HEK293 (cell line): ENCODE data around the gene ALAD.

ENCODE experiments used
- CTCF ChIA-PET: fragments of 350-600 bp; formaldehyde crosslinking; extraction: SDS; loops from one replicate; lab custom pipeline; 2021; ENCODE audit warnings: antibody characterized with exemption; lab: Yijun Ruan, JAX
- POLR2A ChIA-PET: fragments of 300-600 bp; formaldehyde crosslinking; extraction: SDS; loops from one replicate; lab custom pipeline; 2020; ENCODE audit warnings: antibody characterized with exemption, inconsistent platforms; lab: Yijun Ruan, JAX
- H3K27ac ChIP-seq: fragments of 200-500 bp; sonication (Bioruptor generic); 2 replicates; pipeline ENCODE4 v1.5.1; 2014; ENCODE audit warnings: low read depth, low read length, control low read depth, inconsistent platforms; ENCODE audit errors: extremely low read depth
- H3K36me3 ChIP-seq, 2 experiments: fragments of 200-500 bp in 1 of 2; sonication (Bioruptor generic) in 1 of 2; 1 replicate in 1 of 2; 2 replicates in 1 of 2; pipeline ENCODE4 v1.5.1; 2014 to 2017; ENCODE audit warnings: inconsistent platforms in 2 of 2, low read length in 2 of 2; ENCODE audit not compliant: control insufficient read depth in 2 of 2, insufficient read depth in 1 of 2
- H3K4me1 ChIP-seq: fragments of 200-500 bp; sonication (Bioruptor generic); 2 replicates; pipeline ENCODE4 v1.5.1; 2014; ENCODE audit warnings: mild to moderate bottlenecking, low read length, inconsistent platforms; ENCODE audit not compliant: control insufficient read depth, insufficient read depth
- H3K4me3 ChIP-seq: 2 replicates; pipeline ENCODE4 v1.5.1; 2011; ENCODE audit warnings: low read depth, mild to moderate bottlenecking, control low read depth, low read length, moderate library complexity
- H3K9me3 ChIP-seq: fragments of 200-500 bp; sonication (Bioruptor generic); 2 replicates; pipeline ENCODE4 v1.5.1; 2014; ENCODE audit warnings: low read depth, low read length, inconsistent platforms; ENCODE audit not compliant: control insufficient read depth, insufficient read depth
- EGR2 ChIP-seq: fragments of 450-650 bp; formaldehyde crosslinking; IDR thresholded peaks from 2 replicates; pipeline ENCODE4 v1.5.1; 2016; ENCODE audit warnings: low read depth, missing biosample characterization, missing genetic modification characterization
- GLIS2 ChIP-seq: fragments of 450-650 bp; formaldehyde crosslinking; IDR thresholded peaks from 2 replicates; pipeline ENCODE4 v1.5.1; 2016; ENCODE audit warnings: missing biosample characterization, missing genetic modification characterization
- KLF16 ChIP-seq: fragments of 450-650 bp; formaldehyde crosslinking; IDR thresholded peaks from 2 replicates; pipeline ENCODE4 v1.5.1; 2017; ENCODE audit warnings: missing biosample characterization, missing genetic modification characterization
- SALL2 ChIP-seq: fragments of 450-650 bp; formaldehyde crosslinking; IDR thresholded peaks from 2 replicates; pipeline ENCODE4 v1.5.0; 2017; ENCODE audit warnings: missing biosample characterization, mild to moderate bottlenecking, missing genetic modification characterization, borderline replicate concordance
- TCF7L2 ChIP-seq: IDR thresholded peaks from 2 replicates; pipeline ENCODE4 v1.6.1; 2011; ENCODE audit warnings: low read depth, mild to moderate bottlenecking, inconsistent platforms, low read length, moderate library complexity, borderline replicate concordance
- WT1 ChIP-seq: fragments of 450-650 bp; formaldehyde crosslinking; IDR thresholded peaks from 2 replicates; pipeline ENCODE4 v1.5.1; 2016; ENCODE audit warnings: missing biosample characterization, missing genetic modification characterization
- ZBTB10 ChIP-seq: fragments of 450-650 bp; formaldehyde crosslinking; IDR thresholded peaks from 2 replicates; pipeline ENCODE4 v1.5.1; 2016; ENCODE audit warnings: missing biosample characterization, missing genetic modification characterization
- ZBTB8A ChIP-seq: fragments of 450-650 bp; formaldehyde crosslinking; IDR thresholded peaks from 2 replicates; pipeline ENCODE4 v1.5.1; 2016; ENCODE audit warnings: missing biosample characterization, missing genetic modification characterization
- ZFP41 ChIP-seq: fragments of 450-650 bp; formaldehyde crosslinking; IDR thresholded peaks from 2 replicates; pipeline ENCODE4 v1.5.1; 2016; ENCODE audit warnings: missing biosample characterization, missing genetic modification characterization, borderline replicate concordance
- ZNF140 ChIP-seq: fragments of 450-650 bp; formaldehyde crosslinking; IDR thresholded peaks from 2 replicates; pipeline ENCODE4 v1.5.1; 2016; ENCODE audit warnings: missing biosample characterization, missing genetic modification characterization
- ZNF174 ChIP-seq: fragments of 450-650 bp; formaldehyde crosslinking; IDR thresholded peaks from 2 replicates; pipeline ENCODE4 v1.5.0; 2017; ENCODE audit warnings: missing biosample characterization, mild to moderate bottlenecking, missing genetic modification characterization
- ZNF19 ChIP-seq: fragments of 450-650 bp; formaldehyde crosslinking; IDR thresholded peaks from 2 replicates; pipeline ENCODE4; 2016; ENCODE audit warnings: missing biosample characterization, missing genetic modification characterization, low read depth
- ZNF24 ChIP-seq: fragments of 450-650 bp; formaldehyde crosslinking; IDR thresholded peaks from 2 replicates; pipeline ENCODE4 v1.5.1; 2016; ENCODE audit warnings: missing biosample characterization, missing genetic modification characterization
- ZNF354C ChIP-seq: fragments of 450-650 bp; formaldehyde crosslinking; IDR thresholded peaks from 2 replicates; pipeline ENCODE4 v1.5.1; 2016; ENCODE audit warnings: missing biosample characterization, missing genetic modification characterization, low read depth, borderline replicate concordance
- ZNF529 ChIP-seq: fragments of 450-650 bp; formaldehyde crosslinking; IDR thresholded peaks from 2 replicates; pipeline ENCODE4 v1.5.1; 2017; ENCODE audit warnings: missing genetic modification characterization, missing biosample characterization; ENCODE audit not compliant: insufficient replicate concordance
- ZNF596 ChIP-seq: fragments of 450-650 bp; IDR thresholded peaks from 2 replicates; pipeline ENCODE4 v1.5.0; 2018; ENCODE audit warnings: missing biosample characterization, mild to moderate bottlenecking, missing genetic modification characterization, moderate library complexity
- TF ChIP-seq, protein P1 (sequence below): fragments of 450-650 bp; IDR thresholded peaks from 2 replicates; pipeline ENCODE4 v1.5.1; 2018; ENCODE audit warnings: missing biosample characterization, missing genetic modification characterization
- TF ChIP-seq, protein P2 (sequence below): fragments of 450-650 bp; formaldehyde crosslinking; IDR thresholded peaks from 2 replicates; pipeline ENCODE4 v1.5.1; 2016; ENCODE audit warnings: missing biosample characterization, missing genetic modification characterization, borderline replicate concordance
- TF ChIP-seq, protein P3 (sequence below): fragments of 450-650 bp; IDR thresholded peaks from 2 replicates; pipeline ENCODE4 v1.5.1; 2018; ENCODE audit warnings: missing biosample characterization, mild to moderate bottlenecking, missing genetic modification characterization

The ALAD gene

DNA sequence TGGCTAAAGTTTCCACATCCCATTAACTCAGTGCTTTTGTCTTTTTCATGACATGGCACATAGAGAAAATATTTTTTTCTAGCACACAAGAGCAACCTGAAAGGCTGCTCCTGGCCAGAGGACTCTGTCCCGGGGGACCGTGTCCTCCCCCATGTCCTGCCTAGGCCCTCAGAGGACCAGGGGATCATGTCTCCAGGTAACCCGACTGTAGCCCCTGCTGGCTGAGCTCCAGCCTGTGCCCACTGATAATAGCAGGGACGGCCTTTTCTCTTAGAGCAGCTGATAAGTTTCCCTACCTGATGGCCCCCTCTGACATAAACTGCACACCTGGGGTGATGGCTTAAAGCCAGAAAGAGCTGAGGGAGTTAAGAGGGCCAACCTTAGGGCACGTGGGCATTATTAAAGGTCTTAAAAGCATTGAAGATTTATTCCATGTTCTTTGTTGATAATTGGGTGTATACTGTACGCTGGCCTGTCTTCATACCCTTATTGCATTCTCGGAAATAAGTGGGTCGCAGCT lies 30.2 kb downstream of the ALAD start:
- Histone ChIP-seq H3K4me1 (no peaks in the 10 kb centered on the region), H3K27ac (no peak overlapping the region), H3K4me3 (no peak overlapping the region), H3K9me3 (no peaks in the 10 kb centered on the region), H3K36me3 (peaks cover 0 to 32% of the 10 kb centered on the region in 2 experiments; a peak in 2 of 3 replicates)
- TF ChIP-seq WT1 (tag by site-specific recombination) (no peak), KLF16 (tag by site-specific recombination) (no peak), ZBTB10 (tag by site-specific recombination) (no peak), SALL2 (no peak), ZNF140 (tag by site-specific recombination) (no peak), ZNF529 (tag by site-specific recombination) (no peak), ZNF354C (tag by site-specific recombination) (no peak), ZNF19 (tag by site-specific recombination) (no peak), ZFP41 (tag by site-specific recombination) (no peak), TCF7L2 (no peak), ZNF174 (no peak), GLIS2 (tag by site-specific recombination) (no peak), ZNF596 (tag by site-specific recombination) (no peak), EGR2 (tag by site-specific recombination) (no peak), ZNF24 (tag by site-specific recombination) (no peak), ZBTB8A (tag by site-specific recombination) (no peak)
- TF ChIP-seq, protein P1, sequence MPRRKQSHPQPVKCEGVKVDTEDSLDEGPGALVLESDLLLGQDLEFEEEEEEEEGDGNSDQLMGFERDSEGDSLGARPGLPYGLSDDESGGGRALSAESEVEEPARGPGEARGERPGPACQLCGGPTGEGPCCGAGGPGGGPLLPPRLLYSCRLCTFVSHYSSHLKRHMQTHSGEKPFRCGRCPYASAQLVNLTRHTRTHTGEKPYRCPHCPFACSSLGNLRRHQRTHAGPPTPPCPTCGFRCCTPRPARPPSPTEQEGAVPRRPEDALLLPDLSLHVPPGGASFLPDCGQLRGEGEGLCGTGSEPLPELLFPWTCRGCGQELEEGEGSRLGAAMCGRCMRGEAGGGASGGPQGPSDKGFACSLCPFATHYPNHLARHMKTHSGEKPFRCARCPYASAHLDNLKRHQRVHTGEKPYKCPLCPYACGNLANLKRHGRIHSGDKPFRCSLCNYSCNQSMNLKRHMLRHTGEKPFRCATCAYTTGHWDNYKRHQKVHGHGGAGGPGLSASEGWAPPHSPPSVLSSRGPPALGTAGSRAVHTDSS (tag by site-specific recombination), result no peak
- TF ChIP-seq, protein P2, sequence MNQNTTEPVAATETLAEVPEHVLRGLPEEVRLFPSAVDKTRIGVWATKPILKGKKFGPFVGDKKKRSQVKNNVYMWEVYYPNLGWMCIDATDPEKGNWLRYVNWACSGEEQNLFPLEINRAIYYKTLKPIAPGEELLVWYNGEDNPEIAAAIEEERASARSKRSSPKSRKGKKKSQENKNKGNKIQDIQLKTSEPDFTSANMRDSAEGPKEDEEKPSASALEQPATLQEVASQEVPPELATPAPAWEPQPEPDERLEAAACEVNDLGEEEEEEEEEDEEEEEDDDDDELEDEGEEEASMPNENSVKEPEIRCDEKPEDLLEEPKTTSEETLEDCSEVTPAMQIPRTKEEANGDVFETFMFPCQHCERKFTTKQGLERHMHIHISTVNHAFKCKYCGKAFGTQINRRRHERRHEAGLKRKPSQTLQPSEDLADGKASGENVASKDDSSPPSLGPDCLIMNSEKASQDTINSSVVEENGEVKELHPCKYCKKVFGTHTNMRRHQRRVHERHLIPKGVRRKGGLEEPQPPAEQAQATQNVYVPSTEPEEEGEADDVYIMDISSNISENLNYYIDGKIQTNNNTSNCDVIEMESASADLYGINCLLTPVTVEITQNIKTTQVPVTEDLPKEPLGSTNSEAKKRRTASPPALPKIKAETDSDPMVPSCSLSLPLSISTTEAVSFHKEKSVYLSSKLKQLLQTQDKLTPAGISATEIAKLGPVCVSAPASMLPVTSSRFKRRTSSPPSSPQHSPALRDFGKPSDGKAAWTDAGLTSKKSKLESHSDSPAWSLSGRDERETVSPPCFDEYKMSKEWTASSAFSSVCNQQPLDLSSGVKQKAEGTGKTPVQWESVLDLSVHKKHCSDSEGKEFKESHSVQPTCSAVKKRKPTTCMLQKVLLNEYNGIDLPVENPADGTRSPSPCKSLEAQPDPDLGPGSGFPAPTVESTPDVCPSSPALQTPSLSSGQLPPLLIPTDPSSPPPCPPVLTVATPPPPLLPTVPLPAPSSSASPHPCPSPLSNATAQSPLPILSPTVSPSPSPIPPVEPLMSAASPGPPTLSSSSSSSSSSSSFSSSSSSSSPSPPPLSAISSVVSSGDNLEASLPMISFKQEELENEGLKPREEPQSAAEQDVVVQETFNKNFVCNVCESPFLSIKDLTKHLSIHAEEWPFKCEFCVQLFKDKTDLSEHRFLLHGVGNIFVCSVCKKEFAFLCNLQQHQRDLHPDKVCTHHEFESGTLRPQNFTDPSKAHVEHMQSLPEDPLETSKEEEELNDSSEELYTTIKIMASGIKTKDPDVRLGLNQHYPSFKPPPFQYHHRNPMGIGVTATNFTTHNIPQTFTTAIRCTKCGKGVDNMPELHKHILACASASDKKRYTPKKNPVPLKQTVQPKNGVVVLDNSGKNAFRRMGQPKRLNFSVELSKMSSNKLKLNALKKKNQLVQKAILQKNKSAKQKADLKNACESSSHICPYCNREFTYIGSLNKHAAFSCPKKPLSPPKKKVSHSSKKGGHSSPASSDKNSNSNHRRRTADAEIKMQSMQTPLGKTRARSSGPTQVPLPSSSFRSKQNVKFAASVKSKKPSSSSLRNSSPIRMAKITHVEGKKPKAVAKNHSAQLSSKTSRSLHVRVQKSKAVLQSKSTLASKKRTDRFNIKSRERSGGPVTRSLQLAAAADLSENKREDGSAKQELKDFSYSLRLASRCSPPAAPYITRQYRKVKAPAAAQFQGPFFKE, result no peak
- TF ChIP-seq, protein P3, sequence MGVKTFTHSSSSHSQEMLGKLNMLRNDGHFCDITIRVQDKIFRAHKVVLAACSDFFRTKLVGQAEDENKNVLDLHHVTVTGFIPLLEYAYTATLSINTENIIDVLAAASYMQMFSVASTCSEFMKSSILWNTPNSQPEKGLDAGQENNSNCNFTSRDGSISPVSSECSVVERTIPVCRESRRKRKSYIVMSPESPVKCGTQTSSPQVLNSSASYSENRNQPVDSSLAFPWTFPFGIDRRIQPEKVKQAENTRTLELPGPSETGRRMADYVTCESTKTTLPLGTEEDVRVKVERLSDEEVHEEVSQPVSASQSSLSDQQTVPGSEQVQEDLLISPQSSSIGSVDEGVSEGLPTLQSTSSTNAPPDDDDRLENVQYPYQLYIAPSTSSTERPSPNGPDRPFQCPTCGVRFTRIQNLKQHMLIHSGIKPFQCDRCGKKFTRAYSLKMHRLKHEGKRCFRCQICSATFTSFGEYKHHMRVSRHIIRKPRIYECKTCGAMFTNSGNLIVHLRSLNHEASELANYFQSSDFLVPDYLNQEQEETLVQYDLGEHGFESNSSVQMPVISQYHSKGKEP, result no peak
- POLR2A ChIA-PET, result interaction anchor here (0.7 to 0.8 kb wide), 2 partner anchors 22 to 545 kb away, joined by 3 read pairs; partner anchors contain the start of gene BSPRY
- CTCF ChIA-PET, result interaction anchor here (0.6 to 0.7 kb wide), 2 partner anchors 16 to 148 kb away, joined by 3 to 4 read pairs; no protein-coding TSS in a partner anchor
